GM23338 (cell line): Measurements from ENCODE around the gene SCFD1. TPM values are rescaled to one million over a fixed set of nuclear protein-coding genes. Genes with fewer than 3 reads are reported as not detected.
"Not testable (repeated sequence)": the region's sequence is repeated elsewhere in the genome, so short reads cannot be mapped to it uniquely, and the experiment has no call there.

Source experiments
- ATAC-seq: fragments of 200-7000 bp; cut with Tn5 transposase; 3 replicates; pipeline ENCODE4 v1.9.1; 2020
- DNase-seq: peaks from one replicate; pipeline ENCODE4 v3.0.0-alpha.2; 2015; ENCODE audit warnings: low spot score
- H2AFZ ChIP-seq: fragments of 200-600 bp; sonication (generic); 2 replicates; pipeline ENCODE4 v1.8.0; 2016; ENCODE audit warnings: antibody characterized with exemption, mild to moderate bottlenecking, moderate library complexity
- H3F3A ChIP-seq: fragments of 200-600 bp; sonication (generic); replicated peaks from 2 replicates; pipeline ENCODE4 v1.8.0; 2017; ENCODE audit warnings: antibody characterized with exemption, mixed run types, low read depth
- H3K27ac ChIP-seq: fragments of 200-600 bp; sonication (generic); 2 replicates; pipeline ENCODE4 v1.6.1; 2016; ENCODE audit warnings: low read depth
- H3K27me3 ChIP-seq: fragments of 200-600 bp; sonication (generic); 2 replicates; pipeline ENCODE4 v1.8.0; 2016; ENCODE audit warnings: mild to moderate bottlenecking, mixed run types, moderate library complexity; ENCODE audit not compliant: insufficient read depth
- H3K36me3 ChIP-seq: fragments of 200-600 bp; sonication (generic); 2 replicates; pipeline ENCODE4 v1.8.0; 2016; ENCODE audit warnings: mild to moderate bottlenecking; ENCODE audit not compliant: insufficient read depth
- H3K4me1 ChIP-seq: fragments of 200-600 bp; sonication (generic); 2 replicates; pipeline ENCODE4 v1.8.0; 2016; ENCODE audit warnings: mild to moderate bottlenecking, moderate library complexity; ENCODE audit not compliant: insufficient read depth
- H3K4me2 ChIP-seq: fragments of 200-600 bp; sonication (generic); 2 replicates; pipeline ENCODE4 v1.7.1; 2017; ENCODE audit warnings: mixed run types
- H3K4me3 ChIP-seq: fragments of 200-600 bp; sonication (generic); 2 replicates; pipeline ENCODE4 v1.6.1; 2016; ENCODE audit warnings: mixed run types
- H3K79me2 ChIP-seq: fragments of 200-600 bp; sonication (generic); replicated peaks from 2 replicates; pipeline ENCODE4 v1.8.0; 2017; ENCODE audit warnings: mild to moderate bottlenecking; ENCODE audit not compliant: insufficient read depth
- H3K9me2 ChIP-seq: fragments of 200-600 bp; sonication (generic); 2 replicates; pipeline ENCODE4 v1.8.0; 2017; ENCODE audit not compliant: insufficient read depth
- H4K20me1 ChIP-seq: fragments of 200-600 bp; sonication (generic); replicated peaks from 2 replicates; pipeline ENCODE4 v1.8.0; 2017; ENCODE audit warnings: mild to moderate bottlenecking; ENCODE audit not compliant: insufficient read depth
- H3K27ac Mint-ChIP-seq: 2 replicates; pipeline ENCODE4 v1.8.0; 2020; ENCODE audit warnings: inconsistent platforms, mild to moderate bottlenecking, moderate library complexity, mixed read lengths
- H3K27me3 Mint-ChIP-seq: 3 replicates; pipeline ENCODE4 v1.8.0; 2022; ENCODE audit warnings: low read depth, mild to moderate bottlenecking, moderate library complexity, mixed read lengths, inconsistent platforms; ENCODE audit not compliant: insufficient read depth, poor library complexity
- H3K36me3 Mint-ChIP-seq: 3 replicates; pipeline ENCODE4 v1.8.0; 2021; ENCODE audit warnings: low read depth, mild to moderate bottlenecking, inconsistent platforms, moderate library complexity, mixed read lengths
- H3K4me1 Mint-ChIP-seq: 3 replicates; pipeline ENCODE4 v1.8.0; 2020; ENCODE audit warnings: mild to moderate bottlenecking, inconsistent platforms, mixed read lengths
- H3K4me3 Mint-ChIP-seq: 3 replicates; pipeline ENCODE4 v1.8.0; 2021; ENCODE audit warnings: moderate library complexity, mild to moderate bottlenecking, inconsistent platforms, mixed read lengths
- H3K9me3 Mint-ChIP-seq: 3 replicates; pipeline ENCODE4 v1.8.0; 2020; ENCODE audit warnings: moderate library complexity, mild to moderate bottlenecking, inconsistent platforms, mixed read lengths
- CREB1 ChIP-seq: fragments of 250-450 bp; sonication (Bioruptor Pico); IDR thresholded peaks from 2 replicates; pipeline ENCODE4 v1.5.0; 2020; ENCODE audit warnings: low read depth, mild to moderate bottlenecking, moderate library complexity
- EZH2 ChIP-seq: fragments of 200-600 bp; sonication (generic); IDR thresholded peaks from one replicate; pipeline ENCODE4 v1.8.0; 2017; ENCODE audit warnings: antibody characterized with exemption, mild to moderate bottlenecking, low read depth; ENCODE audit not compliant: unreplicated experiment
- JUNB ChIP-seq: IDR thresholded peaks from one replicate; pipeline ENCODE4 v1.6.1; 2016; ENCODE audit warnings: antibody characterized with exemption; ENCODE audit not compliant: unreplicated experiment
- NANOG ChIP-seq: IDR thresholded peaks from 2 replicates; pipeline ENCODE4 v1.6.1; 2016; ENCODE audit warnings: antibody characterized with exemption, borderline replicate concordance
- POLR2AphosphoS5 ChIP-seq: IDR thresholded peaks from 2 replicates; pipeline ENCODE4 v1.6.1; 2016; ENCODE audit warnings: antibody characterized with exemption, low read depth
- STAT1 ChIP-seq: IDR thresholded peaks from one replicate; pipeline ENCODE4 v1.6.1; 2016; ENCODE audit warnings: antibody characterized with exemption; ENCODE audit not compliant: unreplicated experiment
- ZNF114 ChIP-seq: fragments of 250-450 bp; sonication (Bioruptor Pico); IDR thresholded peaks from 2 replicates; pipeline ENCODE4 v1.5.0; 2020; ENCODE audit warnings: mild to moderate bottlenecking, moderate library complexity
- ZNF331 ChIP-seq: fragments of 250-450 bp; sonication (Bioruptor Pico); IDR thresholded peaks from 2 replicates; pipeline ENCODE4 v1.5.0; 2020; ENCODE audit warnings: low read depth, mild to moderate bottlenecking, moderate library complexity
- polyA plus RNA-seq: library from polyadenylated mRNA; unstranded; fragments of >200 nt; fragmentation: Nextera tagmentation; extraction: Ambion mirVana; gene quantifications from 2 replicates; pipeline ENCODE4 v1.2.1, GENCODE V29; 2016
- total RNA-seq: library from RNA; depleted of rRNA; stranded (reverse); fragments of >200 nt; shearing (Covaris generic); gene quantifications from 2 replicates; pipeline ENCODE4 v1.2.3, GENCODE V29; 2014
- TF ChIP-seq, protein P1 (sequence below): IDR thresholded peaks from one replicate; pipeline ENCODE4 v1.6.1; 2018; ENCODE audit warnings: antibody characterized with exemption; ENCODE audit not compliant: unreplicated experiment
- TF ChIP-seq, protein P2 (sequence below): fragments of 250-450 bp; sonication (Bioruptor Pico); IDR thresholded peaks from 2 replicates; pipeline ENCODE4 v1.5.0; 2020; ENCODE audit warnings: mild to moderate bottlenecking, moderate library complexity
- TF ChIP-seq, protein P3 (sequence below), 2 experiments: fragments of 200-600 bp in 1 of 2; sonication (generic) in 1 of 2; conservative IDR thresholded peaks; 2 replicates each; pipeline versions ENCODE4 v1.5.1 to v1.6.1; 2016 to 2017; ENCODE audit warnings: antibody characterized with exemption in 2 of 2, low read depth in 2 of 2, mild to moderate bottlenecking in 2 of 2, moderate library complexity in 1 of 2

Gene SCFD1
- total and polyA plus RNA-seq, 2 experiments from 2014 or later = 77.6 to 110 TPM

DNA sequence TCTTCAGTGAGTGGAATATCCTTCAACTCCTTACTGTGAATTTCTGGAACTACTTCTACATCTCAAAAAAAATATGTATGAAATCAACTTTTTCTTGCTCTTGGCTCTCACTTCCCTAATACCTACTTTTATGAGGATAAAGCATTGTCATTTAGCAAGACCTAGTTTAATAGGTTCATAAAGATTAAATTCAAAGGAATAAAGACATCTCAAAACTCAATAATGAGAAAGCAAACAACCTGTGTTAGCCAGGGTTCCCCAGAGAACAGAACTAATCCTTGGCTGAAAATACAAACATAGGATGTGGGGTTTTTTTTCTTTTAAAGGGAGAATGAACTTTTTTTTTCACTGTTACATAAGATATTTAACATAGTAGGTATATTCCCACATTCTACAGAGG lies 57.9 kb downstream of the SCFD1 start:
- H3K27me3 Mint-ChIP-seq = no peaks in the 10 kb centered on the region
- H3K4me2 ChIP-seq = no peak overlapping the region
- H4K20me1 ChIP-seq = no peaks in the 10 kb centered on the region; the same call in 1 of the 2 replicates
- no peak overlapping the region for H3K27ac ChIP-seq
- H3K79me2 ChIP-seq = no peaks in the 10 kb centered on the region
- H3K4me1 ChIP-seq = no peaks in the 10 kb centered on the region
- no peaks in the 10 kb centered on the region for H3K27me3 ChIP-seq
- H3K4me3 Mint-ChIP-seq = no peak overlapping the region
- H2AFZ ChIP-seq = no peak overlapping the region
- ATAC-seq (no peak), DNase-seq (no peak)
- peaks cover 13% of the 10 kb centered on the region; the same call in 2 of the 3 replicates for H3K36me3 Mint-ChIP-seq
- H3K27ac Mint-ChIP-seq = no peak overlapping the region
- no peak overlapping the region for H3K4me3 ChIP-seq
- H3K4me1 Mint-ChIP-seq = no peaks in the 10 kb centered on the region
- no peaks in the 10 kb centered on the region for H3F3A ChIP-seq
- H3K36me3 ChIP-seq = peaks cover 12% of the 10 kb centered on the region
- TF ChIP-seq NANOG (no peak), EZH2 (no peak), STAT1 (no peak), CREB1 (CRISPR knock-in tag) (no peak), JUNB (no peak), ZNF331 (no peak), ZNF114 (CRISPR knock-in tag) (no peak), POLR2AphosphoS5 (no peak)
- TF ChIP-seq, protein P1, sequence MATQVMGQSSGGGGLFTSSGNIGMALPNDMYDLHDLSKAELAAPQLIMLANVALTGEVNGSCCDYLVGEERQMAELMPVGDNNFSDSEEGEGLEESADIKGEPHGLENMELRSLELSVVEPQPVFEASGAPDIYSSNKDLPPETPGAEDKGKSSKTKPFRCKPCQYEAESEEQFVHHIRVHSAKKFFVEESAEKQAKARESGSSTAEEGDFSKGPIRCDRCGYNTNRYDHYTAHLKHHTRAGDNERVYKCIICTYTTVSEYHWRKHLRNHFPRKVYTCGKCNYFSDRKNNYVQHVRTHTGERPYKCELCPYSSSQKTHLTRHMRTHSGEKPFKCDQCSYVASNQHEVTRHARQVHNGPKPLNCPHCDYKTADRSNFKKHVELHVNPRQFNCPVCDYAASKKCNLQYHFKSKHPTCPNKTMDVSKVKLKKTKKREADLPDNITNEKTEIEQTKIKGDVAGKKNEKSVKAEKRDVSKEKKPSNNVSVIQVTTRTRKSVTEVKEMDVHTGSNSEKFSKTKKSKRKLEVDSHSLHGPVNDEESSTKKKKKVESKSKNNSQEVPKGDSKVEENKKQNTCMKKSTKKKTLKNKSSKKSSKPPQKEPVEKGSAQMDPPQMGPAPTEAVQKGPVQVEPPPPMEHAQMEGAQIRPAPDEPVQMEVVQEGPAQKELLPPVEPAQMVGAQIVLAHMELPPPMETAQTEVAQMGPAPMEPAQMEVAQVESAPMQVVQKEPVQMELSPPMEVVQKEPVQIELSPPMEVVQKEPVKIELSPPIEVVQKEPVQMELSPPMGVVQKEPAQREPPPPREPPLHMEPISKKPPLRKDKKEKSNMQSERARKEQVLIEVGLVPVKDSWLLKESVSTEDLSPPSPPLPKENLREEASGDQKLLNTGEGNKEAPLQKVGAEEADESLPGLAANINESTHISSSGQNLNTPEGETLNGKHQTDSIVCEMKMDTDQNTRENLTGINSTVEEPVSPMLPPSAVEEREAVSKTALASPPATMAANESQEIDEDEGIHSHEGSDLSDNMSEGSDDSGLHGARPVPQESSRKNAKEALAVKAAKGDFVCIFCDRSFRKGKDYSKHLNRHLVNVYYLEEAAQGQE = no peak
- TF ChIP-seq, protein P2, sequence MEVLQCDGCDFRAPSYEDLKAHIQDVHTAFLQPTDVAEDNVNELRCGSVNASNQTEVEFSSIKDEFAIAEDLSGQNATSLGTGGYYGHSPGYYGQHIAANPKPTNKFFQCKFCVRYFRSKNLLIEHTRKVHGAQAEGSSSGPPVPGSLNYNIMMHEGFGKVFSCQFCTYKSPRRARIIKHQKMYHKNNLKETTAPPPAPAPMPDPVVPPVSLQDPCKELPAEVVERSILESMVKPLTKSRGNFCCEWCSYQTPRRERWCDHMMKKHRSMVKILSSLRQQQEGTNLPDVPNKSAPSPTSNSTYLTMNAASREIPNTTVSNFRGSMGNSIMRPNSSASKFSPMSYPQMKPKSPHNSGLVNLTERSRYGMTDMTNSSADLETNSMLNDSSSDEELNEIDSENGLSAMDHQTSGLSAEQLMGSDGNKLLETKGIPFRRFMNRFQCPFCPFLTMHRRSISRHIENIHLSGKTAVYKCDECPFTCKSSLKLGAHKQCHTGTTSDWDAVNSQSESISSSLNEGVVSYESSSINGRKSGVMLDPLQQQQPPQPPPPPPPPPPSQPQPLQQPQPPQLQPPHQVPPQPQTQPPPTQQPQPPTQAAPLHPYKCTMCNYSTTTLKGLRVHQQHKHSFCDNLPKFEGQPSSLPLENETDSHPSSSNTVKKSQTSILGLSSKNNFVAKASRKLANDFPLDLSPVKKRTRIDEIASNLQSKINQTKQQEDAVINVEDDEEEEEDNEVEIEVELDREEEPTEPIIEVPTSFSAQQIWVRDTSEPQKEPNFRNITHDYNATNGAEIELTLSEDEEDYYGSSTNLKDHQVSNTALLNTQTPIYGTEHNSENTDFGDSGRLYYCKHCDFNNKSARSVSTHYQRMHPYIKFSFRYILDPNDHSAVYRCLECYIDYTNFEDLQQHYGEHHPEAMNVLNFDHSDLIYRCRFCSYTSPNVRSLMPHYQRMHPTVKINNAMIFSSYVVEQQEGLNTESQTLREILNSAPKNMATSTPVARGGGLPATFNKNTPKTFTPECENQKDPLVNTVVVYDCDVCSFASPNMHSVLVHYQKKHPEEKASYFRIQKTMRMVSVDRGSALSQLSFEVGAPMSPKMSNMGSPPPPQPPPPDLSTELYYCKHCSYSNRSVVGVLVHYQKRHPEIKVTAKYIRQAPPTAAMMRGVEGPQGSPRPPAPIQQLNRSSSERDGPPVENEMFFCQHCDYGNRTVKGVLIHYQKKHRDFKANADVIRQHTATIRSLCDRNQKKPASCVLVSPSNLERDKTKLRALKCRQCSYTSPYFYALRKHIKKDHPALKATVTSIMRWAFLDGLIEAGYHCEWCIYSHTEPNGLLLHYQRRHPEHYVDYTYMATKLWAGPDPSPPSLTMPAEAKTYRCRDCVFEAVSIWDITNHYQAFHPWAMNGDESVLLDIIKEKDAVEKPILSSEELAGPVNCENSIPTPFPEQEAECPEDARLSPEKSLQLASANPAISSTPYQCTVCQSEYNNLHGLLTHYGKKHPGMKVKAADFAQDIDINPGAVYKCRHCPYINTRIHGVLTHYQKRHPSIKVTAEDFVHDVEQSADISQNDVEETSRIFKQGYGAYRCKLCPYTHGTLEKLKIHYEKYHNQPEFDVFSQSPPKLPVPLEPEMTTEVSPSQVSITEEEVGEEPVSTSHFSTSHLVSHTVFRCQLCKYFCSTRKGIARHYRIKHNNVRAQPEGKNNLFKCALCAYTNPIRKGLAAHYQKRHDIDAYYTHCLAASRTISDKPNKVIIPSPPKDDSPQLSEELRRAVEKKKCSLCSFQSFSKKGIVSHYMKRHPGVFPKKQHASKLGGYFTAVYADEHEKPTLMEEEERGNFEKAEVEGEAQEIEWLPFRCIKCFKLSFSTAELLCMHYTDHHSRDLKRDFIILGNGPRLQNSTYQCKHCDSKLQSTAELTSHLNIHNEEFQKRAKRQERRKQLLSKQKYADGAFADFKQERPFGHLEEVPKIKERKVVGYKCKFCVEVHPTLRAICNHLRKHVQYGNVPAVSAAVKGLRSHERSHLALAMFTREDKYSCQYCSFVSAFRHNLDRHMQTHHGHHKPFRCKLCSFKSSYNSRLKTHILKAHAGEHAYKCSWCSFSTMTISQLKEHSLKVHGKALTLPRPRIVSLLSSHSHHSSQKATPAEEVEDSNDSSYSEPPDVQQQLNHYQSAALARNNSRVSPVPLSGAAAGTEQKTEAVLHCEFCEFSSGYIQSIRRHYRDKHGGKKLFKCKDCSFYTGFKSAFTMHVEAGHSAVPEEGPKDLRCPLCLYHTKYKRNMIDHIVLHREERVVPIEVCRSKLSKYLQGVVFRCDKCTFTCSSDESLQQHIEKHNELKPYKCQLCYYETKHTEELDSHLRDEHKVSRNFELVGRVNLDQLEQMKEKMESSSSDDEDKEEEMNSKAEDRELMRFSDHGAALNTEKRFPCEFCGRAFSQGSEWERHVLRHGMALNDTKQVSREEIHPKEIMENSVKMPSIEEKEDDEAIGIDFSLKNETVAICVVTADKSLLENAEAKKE (CRISPR knock-in tag) = no peak
- TF ChIP-seq, protein P3, sequence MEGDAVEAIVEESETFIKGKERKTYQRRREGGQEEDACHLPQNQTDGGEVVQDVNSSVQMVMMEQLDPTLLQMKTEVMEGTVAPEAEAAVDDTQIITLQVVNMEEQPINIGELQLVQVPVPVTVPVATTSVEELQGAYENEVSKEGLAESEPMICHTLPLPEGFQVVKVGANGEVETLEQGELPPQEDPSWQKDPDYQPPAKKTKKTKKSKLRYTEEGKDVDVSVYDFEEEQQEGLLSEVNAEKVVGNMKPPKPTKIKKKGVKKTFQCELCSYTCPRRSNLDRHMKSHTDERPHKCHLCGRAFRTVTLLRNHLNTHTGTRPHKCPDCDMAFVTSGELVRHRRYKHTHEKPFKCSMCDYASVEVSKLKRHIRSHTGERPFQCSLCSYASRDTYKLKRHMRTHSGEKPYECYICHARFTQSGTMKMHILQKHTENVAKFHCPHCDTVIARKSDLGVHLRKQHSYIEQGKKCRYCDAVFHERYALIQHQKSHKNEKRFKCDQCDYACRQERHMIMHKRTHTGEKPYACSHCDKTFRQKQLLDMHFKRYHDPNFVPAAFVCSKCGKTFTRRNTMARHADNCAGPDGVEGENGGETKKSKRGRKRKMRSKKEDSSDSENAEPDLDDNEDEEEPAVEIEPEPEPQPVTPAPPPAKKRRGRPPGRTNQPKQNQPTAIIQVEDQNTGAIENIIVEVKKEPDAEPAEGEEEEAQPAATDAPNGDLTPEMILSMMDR (conservative IDR thresholded peaks at IDR 0.05; ENCODE audit: low read depth in 2 of 2) = no peak
- no peaks in the 10 kb centered on the region for H3K9me2 ChIP-seq
- H3K9me3 Mint-ChIP-seq = no peaks in the 10 kb centered on the region

DNA sequence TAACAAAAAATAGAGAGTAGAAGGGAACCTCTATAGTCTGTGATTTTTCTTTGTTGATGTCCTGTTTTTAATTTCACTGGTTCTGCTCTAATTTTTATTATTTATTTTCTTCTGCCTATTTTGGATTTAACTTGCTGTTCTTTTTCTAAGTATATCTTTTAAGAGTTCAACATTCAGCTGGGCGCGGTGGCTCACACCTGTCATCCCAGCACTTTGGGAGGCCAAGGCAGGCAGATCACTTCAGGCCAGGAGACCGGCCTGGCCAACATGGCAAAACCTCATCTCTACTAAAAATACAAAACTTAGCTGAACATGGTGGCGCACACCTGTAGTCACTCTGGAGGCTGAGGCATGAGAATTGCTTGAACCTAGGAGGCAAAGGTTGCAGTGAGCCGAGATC lies 58.7 kb downstream of the SCFD1 start:
- not testable (repeated sequence) for H3K27ac ChIP-seq, H3K4me1 Mint-ChIP-seq, H3K79me2 ChIP-seq, H3K4me3 Mint-ChIP-seq, H3K9me3 Mint-ChIP-seq, ATAC-seq, H3K27ac Mint-ChIP-seq, H3K4me3 ChIP-seq, H3F3A ChIP-seq, H2AFZ ChIP-seq, DNase-seq, H3K9me2 ChIP-seq, H3K27me3 Mint-ChIP-seq, H4K20me1 ChIP-seq, H3K4me2 ChIP-seq, H3K4me1 ChIP-seq, H3K27me3 ChIP-seq
- H3K36me3 ChIP-seq = peaks cover 12% of the 10 kb centered on the region
- H3K36me3 Mint-ChIP-seq = peaks cover 13% of the 10 kb centered on the region; the same call in 2 of the 3 replicates
